Uterus (tissue), 4 donors: ENCODE data around the gene ALG11. TPM values are rescaled to one million over a fixed set of nuclear protein-coding genes. Genes with fewer than 3 reads are reported as not detected.
"Not testable (repeated sequence)": the region's sequence is repeated elsewhere in the genome, so short reads cannot be mapped to it uniquely, and the experiment has no call there.

Experiments
- DNase-seq, 2 donors: peaks; one replicate each; pipeline ENCODE4 v3.0.0-alpha.2; 2019 to 2020
- H3K27ac ChIP-seq, 2 donors: fragments of 200-600 bp; sonication (generic); 1 replicate in 1 of 2; 2 replicates in 1 of 2; pipeline ENCODE4 v1.5.1; 2016 to 2018
- H3K27me3 ChIP-seq, 2 donors: fragments of 200-600 bp; sonication (generic); one replicate each; pipeline ENCODE4 v1.5.1; 2018 to 2019; ENCODE audit warnings: control low read depth in 1 of 2
- H3K36me3 ChIP-seq, 2 donors: fragments of 200-600 bp; sonication (generic); one replicate each; pipeline ENCODE4 v1.5.1; 2019; ENCODE audit warnings: control low read depth in 1 of 2
- H3K4me1 ChIP-seq, 2 donors: fragments of 200-600 bp; sonication (generic); one replicate each; pipeline ENCODE4 v1.5.1; 2018 to 2019; ENCODE audit warnings: control low read depth in 1 of 2
- H3K4me3 ChIP-seq, 2 donors: fragments of 200-600 bp; sonication (generic); 1 replicate in 1 of 2; 2 replicates in 1 of 2; pipeline ENCODE4 v1.5.1; 2018 to 2019; ENCODE audit warnings: mild to moderate bottlenecking in 1 of 2
- H3K9me3 ChIP-seq, 2 donors: fragments of 200-600 bp; sonication (generic); one replicate each; pipeline ENCODE4 v1.5.1; 2019; ENCODE audit warnings: control low read depth in 1 of 2
- POLR2A ChIP-seq, 2 donors: fragments of 450-650 bp; IDR thresholded peaks; one replicate each; pipeline ENCODE4 v1.6.1; 2016; ENCODE audit warnings: antibody characterized with exemption in 2 of 2, mild to moderate bottlenecking in 1 of 2, moderate library complexity in 1 of 2
- intact Hi-C: fragments of 100-400 bp; cut with DNase I; formaldehyde crosslinking; loops from one replicate; pipeline ENCODE4 v1.15.1; 2023; ENCODE audit warnings: low total_unique reads
- total RNA-seq, 4 donors: library from RNA; depleted of rRNA in 3 of 4; stranded (reverse); fragments of >200 nt in 3 of 4; gene quantifications; one replicate each; pipeline versions ENCODE4 v1.1.0 to v1.2.4, GENCODE V29; 2014 to 2023
- TF ChIP-seq, protein P1 (sequence below), 4 experiments: fragments of 200-600 bp in 2 of 4; fragments of 450-650 bp in 2 of 4; sonication (generic) in 2 of 4; IDR thresholded peaks; one replicate each; pipeline ENCODE4 v1.5.1; 2016 to 2019; ENCODE audit warnings: antibody characterized with exemption in 4 of 4, mild to moderate bottlenecking in 2 of 4, moderate library complexity in 1 of 4
- donor health status: DM: yes; HTN: yes; CAD: no.

Gene ALG11
- total RNA-seq, 4 donors from 2014 or later: 5.0 to 68.9 (median 28.8) TPM

DNA sequence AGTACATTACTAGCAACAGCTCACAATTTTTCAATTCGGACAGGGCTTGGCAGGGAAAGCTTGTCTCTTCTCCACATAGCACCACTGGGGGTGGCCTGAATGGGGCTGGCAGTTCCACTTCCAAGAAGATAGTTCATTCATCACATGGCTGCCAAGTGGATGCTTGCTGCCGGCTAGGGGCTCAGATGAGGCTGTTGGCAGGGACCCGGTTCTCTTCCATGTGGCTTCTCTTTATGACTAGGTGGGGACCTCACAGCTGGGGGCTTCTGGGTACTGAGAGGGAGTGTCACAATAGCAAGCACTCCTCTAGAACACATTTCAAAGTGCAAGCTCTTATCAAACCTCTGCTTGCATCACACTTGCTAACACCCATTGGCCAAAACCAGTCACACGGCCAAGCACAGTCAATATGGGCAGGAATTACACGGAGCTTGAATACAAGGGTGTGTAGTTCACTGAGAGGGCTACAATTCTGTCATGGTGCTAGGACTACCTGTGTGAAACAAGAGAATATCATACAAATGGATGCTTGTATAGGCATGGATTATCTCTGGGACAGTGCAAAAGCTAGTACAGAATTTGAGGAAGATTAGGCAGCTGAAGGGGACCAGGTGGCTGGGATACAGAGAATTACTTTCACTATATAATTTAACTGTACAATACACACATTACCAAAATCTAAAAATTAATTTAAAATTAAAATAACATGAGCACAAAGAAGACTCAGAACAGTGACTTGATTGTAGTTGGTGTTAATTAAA lies 33.2 kb upstream of the ALG11 start:
- no peaks in the 10 kb centered on the region for H3K36me3 ChIP-seq
- no peak overlapping the region for H3K4me3 ChIP-seq
- no peaks in the 10 kb centered on the region for H3K4me1 ChIP-seq
- H3K9me3 ChIP-seq: no peaks in the 10 kb centered on the region
- TF ChIP-seq, protein P1, sequence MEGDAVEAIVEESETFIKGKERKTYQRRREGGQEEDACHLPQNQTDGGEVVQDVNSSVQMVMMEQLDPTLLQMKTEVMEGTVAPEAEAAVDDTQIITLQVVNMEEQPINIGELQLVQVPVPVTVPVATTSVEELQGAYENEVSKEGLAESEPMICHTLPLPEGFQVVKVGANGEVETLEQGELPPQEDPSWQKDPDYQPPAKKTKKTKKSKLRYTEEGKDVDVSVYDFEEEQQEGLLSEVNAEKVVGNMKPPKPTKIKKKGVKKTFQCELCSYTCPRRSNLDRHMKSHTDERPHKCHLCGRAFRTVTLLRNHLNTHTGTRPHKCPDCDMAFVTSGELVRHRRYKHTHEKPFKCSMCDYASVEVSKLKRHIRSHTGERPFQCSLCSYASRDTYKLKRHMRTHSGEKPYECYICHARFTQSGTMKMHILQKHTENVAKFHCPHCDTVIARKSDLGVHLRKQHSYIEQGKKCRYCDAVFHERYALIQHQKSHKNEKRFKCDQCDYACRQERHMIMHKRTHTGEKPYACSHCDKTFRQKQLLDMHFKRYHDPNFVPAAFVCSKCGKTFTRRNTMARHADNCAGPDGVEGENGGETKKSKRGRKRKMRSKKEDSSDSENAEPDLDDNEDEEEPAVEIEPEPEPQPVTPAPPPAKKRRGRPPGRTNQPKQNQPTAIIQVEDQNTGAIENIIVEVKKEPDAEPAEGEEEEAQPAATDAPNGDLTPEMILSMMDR (IDR thresholded peaks at IDR 0.05): no peak
- TF ChIP-seq POLR2A (IDR thresholded peaks at IDR 0.05): no peak
- H3K27ac ChIP-seq: no peak overlapping the region
- DNase-seq: no peak
- H3K27me3 ChIP-seq: no peaks in the 10 kb centered on the region
- intact Hi-C loops: no loop called here

DNA sequence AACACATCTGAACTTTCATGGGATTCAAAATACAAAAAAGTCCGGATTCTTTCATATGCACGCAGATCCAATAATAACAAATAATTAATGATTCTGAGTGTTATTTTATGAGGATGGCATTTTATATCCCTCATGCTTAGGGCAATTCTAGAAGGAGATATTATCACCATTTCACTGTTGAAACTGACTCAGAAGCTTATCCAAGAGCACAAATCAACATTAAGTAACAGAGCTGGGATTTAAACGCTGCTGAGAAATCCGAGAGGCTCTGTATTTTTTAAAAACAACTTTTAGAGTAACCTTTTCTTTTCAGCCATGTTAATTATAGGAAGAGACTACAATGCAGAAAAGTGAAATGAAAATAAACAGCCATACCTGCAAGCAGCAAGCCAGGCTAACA lies 31.3 kb upstream of the ALG11 start:
- DNase-seq: no peak

DNA sequence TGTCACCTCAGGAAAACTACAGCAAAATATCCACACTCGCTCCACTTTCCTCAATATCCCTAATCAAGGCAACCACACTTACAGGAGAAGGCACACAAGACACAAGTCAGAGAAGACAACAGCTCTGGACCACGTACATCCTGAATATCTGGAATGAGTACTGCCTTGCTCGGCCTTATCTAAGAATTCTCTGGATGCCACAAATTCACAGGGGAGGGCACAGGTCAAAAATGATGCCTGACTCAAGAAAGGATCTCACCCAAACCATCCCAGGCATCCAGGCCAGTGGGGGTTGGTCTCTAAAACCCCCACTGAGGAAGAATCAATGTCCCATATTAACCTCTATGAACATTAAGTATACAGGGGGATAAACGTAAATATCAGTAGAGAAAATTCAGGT lies 30.8 kb upstream of the ALG11 start:
- TF ChIP-seq, protein P1 (IDR thresholded peaks at IDR 0.05): no peak
- no peak for TF ChIP-seq POLR2A (IDR thresholded peaks at IDR 0.05)
- Histone ChIP-seq H3K9me3 (no peaks in the 10 kb centered on the region), H3K4me3 (no peak overlapping the region), H3K36me3 (no peaks in the 10 kb centered on the region), H3K4me1 (no peaks in the 10 kb centered on the region), H3K27me3 (no peaks in the 10 kb centered on the region), H3K27ac (no peak overlapping the region)
- no peak for DNase-seq
- intact Hi-C loops: no loop called here

More for the DNA sequence above, 31.3 kb upstream of the ALG11 start:
- no peaks in the 10 kb centered on the region for H3K9me3 ChIP-seq
- H3K4me1 ChIP-seq: no peaks in the 10 kb centered on the region
- H3K27ac ChIP-seq: no peak overlapping the region
- H3K36me3 ChIP-seq: no peaks in the 10 kb centered on the region
- H3K4me3 ChIP-seq: no peak overlapping the region
- no peak for TF ChIP-seq POLR2A (IDR thresholded peaks at IDR 0.05)
- TF ChIP-seq, protein P1 (IDR thresholded peaks at IDR 0.05): no peak
- intact Hi-C loops: no loop called here
- no peaks in the 10 kb centered on the region for H3K27me3 ChIP-seq

GRCh38 chr13:51983292-51983691 lies 28.9 kb upstream of the ALG11 start:
- H3K4me1 ChIP-seq, H3K4me3 ChIP-seq, intact Hi-C loops, H3K27me3 ChIP-seq, H3K36me3 ChIP-seq, H3K27ac ChIP-seq, H3K9me3 ChIP-seq, DNase-seq: not testable (repeated sequence)

DNA sequence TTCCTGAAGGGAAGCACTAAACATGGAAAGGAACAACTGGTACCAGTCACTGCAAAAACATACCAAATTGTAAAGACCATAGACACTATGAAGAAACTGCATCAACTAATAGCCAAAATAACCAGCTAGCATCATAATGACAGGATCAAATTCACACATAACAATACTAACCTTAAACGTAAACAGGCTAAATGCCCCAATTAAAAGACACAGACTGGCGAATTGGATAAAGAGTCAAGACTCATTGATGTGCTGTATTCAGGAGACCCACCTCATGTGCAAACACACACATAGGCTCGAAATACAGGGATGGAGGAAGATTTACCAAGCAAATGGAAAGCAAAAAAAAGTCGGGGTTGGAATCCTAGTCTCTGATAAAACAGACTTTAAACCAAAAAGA lies 27.3 kb upstream of the ALG11 start:
- H3K36me3 ChIP-seq, H3K27me3 ChIP-seq, intact Hi-C loops, H3K9me3 ChIP-seq, H3K4me3 ChIP-seq, DNase-seq, H3K4me1 ChIP-seq, H3K27ac ChIP-seq: not testable (repeated sequence)

DNA sequence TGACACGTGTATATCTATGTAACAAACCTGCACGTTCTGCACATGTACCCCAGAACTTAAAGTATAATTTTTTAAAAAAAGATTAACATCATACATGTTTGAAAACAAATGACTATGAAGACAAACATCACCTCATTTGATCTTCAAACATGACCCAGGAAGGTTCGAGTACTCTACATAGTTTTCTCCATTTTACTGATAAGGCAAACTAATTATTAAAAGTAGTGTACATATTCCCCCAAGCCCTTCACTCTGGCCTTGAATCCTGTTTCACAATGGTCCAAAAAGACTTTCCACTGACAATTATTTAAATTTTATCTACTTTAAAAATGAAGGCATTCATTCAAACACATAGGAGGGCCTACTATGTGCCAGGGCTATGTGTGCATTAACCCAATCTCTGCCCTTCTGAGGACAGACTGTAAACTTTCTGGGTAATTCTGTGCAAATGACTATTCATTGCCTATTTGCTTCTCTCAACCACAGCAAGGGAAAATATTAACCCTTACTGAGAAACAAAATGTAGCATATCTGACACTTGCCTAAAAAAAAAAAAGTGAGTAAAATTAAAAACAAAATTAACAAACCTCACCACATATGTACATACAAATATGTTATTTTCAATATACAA lies 23.1 kb upstream of the ALG11 start:
- H3K4me1 ChIP-seq: no peaks in the 10 kb centered on the region
- intact Hi-C loops: no loop called here
- no peaks in the 10 kb centered on the region for H3K27me3 ChIP-seq
- TF ChIP-seq, protein P1 (IDR thresholded peaks at IDR 0.05): no peak
- TF ChIP-seq POLR2A (IDR thresholded peaks at IDR 0.05): no peak
- no peak overlapping the region for H3K4me3 ChIP-seq
- H3K36me3 ChIP-seq: no peaks in the 10 kb centered on the region
- no peak overlapping the region for H3K27ac ChIP-seq
- no peak for DNase-seq
- H3K9me3 ChIP-seq: no peaks in the 10 kb centered on the region
